OCI-LY3 (cell line): ENCODE measurements around the gene BRI3.

Experiments
- EZH2phosphoT487 ChIP-seq: fragments of 200-600 bp; shearing (Covaris generic); IDR thresholded peaks from 2 replicates; pipeline ENCODE4 v1.6.1; 2018; ENCODE audit warnings: antibody characterized with exemption, mixed run types, low read depth
- TF ChIP-seq, protein P1 (sequence below): fragments of 200-600, 300-600 bp; sonication (generic); IDR thresholded peaks from 2 replicates; pipeline ENCODE4 v1.5.1; 2014; ENCODE audit warnings: antibody characterized with exemption, low read length, low read depth

DNA sequence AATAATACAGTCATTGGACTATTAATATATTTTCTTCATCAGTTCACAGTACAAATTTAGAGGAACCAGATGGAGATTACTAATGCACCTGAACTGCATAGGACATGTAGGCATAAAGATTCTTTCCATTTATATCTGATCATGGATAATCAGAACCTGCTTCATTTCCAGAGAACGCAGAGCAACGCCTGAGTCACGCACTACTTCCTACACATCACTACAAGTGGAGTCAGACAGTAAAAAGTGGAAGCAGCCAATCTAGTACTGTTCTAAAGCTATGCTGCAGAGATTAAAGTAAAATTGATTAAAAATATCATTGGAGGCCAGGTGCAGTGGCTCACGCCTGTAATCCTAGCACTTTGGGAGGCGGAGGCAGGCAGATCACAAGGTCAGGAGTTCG, 43.3 kb downstream of the BRI3 start:
- TF ChIP-seq, protein P1, sequence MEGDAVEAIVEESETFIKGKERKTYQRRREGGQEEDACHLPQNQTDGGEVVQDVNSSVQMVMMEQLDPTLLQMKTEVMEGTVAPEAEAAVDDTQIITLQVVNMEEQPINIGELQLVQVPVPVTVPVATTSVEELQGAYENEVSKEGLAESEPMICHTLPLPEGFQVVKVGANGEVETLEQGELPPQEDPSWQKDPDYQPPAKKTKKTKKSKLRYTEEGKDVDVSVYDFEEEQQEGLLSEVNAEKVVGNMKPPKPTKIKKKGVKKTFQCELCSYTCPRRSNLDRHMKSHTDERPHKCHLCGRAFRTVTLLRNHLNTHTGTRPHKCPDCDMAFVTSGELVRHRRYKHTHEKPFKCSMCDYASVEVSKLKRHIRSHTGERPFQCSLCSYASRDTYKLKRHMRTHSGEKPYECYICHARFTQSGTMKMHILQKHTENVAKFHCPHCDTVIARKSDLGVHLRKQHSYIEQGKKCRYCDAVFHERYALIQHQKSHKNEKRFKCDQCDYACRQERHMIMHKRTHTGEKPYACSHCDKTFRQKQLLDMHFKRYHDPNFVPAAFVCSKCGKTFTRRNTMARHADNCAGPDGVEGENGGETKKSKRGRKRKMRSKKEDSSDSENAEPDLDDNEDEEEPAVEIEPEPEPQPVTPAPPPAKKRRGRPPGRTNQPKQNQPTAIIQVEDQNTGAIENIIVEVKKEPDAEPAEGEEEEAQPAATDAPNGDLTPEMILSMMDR: no peak
- TF ChIP-seq EZH2phosphoT487: no peak
